HG02571 (cell line): ENCODE results near the gene RAD51C.
"Not testable (repeated sequence)": the region's sequence is repeated elsewhere in the genome, so short reads cannot be mapped to it uniquely, and the experiment has no call there.

ENCODE experiments used
- ATAC-seq: cut with Tn5 transposase; IDR thresholded peaks from one replicate; pipeline ENCODE4 v1.9.1; 2021; ENCODE audit warnings: mild to moderate bottlenecking, moderate library complexity; ENCODE audit not compliant: unreplicated experiment

The RAD51C gene

GRCh38 chr17:58692239-58693055 lies at the start of gene RAD51C:
RAD51C (plus strand) TSS chr17:58692602; CDS start chr17:58692644, 42 bp downstream.
- peak; percentile 93 for ATAC-seq

- no peak for ATAC-seq
These were observed 49.3 kb upstream of the RAD51C start for GRCh38 chr17:58643147-58643546.

- no peak for ATAC-seq
These were observed 44.2 kb upstream of the RAD51C start for GRCh38 chr17:58648236-58648635.

GRCh38 chr17:58657962-58658803 lies 34.2 kb upstream of the RAD51C start:
- not testable (repeated sequence) for ATAC-seq

- ATAC-seq, result peak; percentile 69
These were observed 33.3 kb upstream of the RAD51C start for GRCh38 chr17:58658804-58659713.

- not testable (repeated sequence) for ATAC-seq
These were observed 32.7 kb upstream of the RAD51C start for GRCh38 chr17:58659714-58660084.

- ATAC-seq, result no peak
These were observed 31.8 kb upstream of the RAD51C start for GRCh38 chr17:58660621-58661020.

GRCh38 chr17:58661499-58661898 lies 30.9 kb upstream of the RAD51C start:
- no peak for ATAC-seq

GRCh38 chr17:58664302-58664701 lies 28.1 kb upstream of the RAD51C start:
- no peak for ATAC-seq

- no peak for ATAC-seq
These were observed 26.2 kb upstream of the RAD51C start for GRCh38 chr17:58665946-58666857.

- ATAC-seq, result no peak
These were observed 25.5 kb upstream of the RAD51C start for GRCh38 chr17:58666858-58667267.

- no peak for ATAC-seq
These were observed 24.3 kb upstream of the RAD51C start for GRCh38 chr17:58667934-58668597.

- ATAC-seq, result no peak
These were observed 23.8 kb upstream of the RAD51C start for GRCh38 chr17:58668598-58668935.

GRCh38 chr17:58669853-58670252 lies 22.5 kb upstream of the RAD51C start:
- no peak for ATAC-seq

GRCh38 chr17:58671969-58672368 lies 20.4 kb upstream of the RAD51C start:
- ATAC-seq, result no peak

- ATAC-seq, result no peak
These were observed 15.1 kb upstream of the RAD51C start for GRCh38 chr17:58677194-58677880.

- not testable (repeated sequence) for ATAC-seq
These were observed 14.1 kb upstream of the RAD51C start for GRCh38 chr17:58678287-58678686.

- no peak for ATAC-seq
These were observed 13.0 kb upstream of the RAD51C start for GRCh38 chr17:58679263-58680037.
